ENCODE measurements around the gene ATP1B2.

Gene ATP1B2

DNA sequence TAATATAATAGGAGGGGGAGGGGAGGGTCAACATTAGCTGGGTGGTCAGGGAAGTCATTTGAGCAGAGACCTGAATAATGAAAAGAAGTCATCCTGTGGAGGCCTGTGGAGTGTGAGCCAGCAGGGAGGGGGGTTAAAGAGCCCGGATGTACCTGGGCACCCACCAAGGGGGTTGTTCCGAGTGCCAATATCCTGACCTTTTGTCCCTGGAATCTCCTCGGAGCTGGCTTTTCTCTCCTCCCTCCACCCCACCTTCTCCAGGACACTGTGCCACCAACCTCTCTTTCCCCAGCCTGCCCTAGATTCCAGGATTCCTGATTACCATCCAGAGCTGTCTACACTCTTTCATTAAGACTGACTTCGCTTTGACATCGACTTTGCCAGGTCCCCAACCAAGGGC, 14.6 kb upstream of the ATP1B2 start:
- DNase-seq: no peak

DNA sequence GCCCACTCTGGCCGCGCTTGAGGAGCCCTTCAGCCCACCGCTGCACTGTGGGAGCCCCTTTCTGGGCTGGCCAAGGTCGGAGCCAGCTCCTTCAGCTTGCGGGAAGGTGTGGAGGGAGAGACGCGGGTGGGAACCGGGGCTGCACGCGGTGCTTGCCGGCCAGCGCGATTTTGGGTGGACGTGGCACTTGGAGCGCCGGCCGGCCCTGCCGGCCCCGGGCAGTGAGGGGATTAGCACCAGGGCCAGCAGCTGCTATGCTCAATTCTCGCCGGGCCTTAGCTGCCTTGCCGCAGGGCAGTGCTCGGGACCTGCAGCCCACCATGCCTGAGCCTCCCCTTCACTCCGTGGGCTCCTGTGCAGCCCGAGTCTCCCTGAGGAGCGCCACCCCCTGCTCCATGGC, 9.9 kb upstream of the ATP1B2 start:
- DNase-seq: no peak

DNA sequence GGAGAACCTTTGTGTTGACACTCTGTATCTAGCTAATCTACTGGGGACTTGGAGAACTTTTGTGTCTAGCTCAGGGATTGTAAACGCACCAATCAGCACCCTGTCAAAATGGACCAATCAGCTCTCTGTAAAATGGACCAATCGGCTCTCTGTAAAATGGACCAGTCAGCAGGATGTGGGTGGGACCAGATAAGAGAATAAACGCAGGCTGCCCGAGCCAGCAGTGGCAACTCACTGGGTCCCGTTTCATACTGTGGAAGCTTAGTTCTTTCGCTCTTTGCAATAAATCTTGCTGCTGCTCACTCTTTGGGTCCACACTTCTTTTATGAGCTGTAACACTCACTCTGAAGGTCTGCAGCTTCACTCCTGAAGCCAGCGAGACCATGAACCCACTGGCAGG, 9.1 kb upstream of the ATP1B2 start:
- DNase-seq: peak in 1 of 2 donors; percentile 34

DNA sequence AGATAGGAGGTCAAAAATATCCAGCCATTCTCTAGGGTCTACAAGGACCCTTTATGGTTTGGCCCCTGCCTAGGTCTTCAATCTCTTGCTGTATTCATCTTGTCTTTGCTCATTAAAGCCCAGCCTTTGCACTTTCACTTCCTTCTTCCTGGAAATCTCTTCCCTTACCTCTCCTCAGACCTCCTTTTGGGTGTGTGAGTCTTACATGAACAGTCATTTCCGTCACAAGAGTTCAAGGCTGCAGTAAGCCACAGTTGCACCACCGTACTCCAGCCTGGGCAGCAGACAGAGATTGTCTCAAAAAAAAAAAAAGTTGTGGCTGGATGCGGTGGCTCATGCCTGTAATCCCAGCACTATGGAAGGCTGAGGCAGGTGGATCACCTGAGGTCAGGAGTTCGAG, 6.0 kb upstream of the ATP1B2 start:
- DNase-seq: peak in 1 of 2 donors; percentile 49

DNA sequence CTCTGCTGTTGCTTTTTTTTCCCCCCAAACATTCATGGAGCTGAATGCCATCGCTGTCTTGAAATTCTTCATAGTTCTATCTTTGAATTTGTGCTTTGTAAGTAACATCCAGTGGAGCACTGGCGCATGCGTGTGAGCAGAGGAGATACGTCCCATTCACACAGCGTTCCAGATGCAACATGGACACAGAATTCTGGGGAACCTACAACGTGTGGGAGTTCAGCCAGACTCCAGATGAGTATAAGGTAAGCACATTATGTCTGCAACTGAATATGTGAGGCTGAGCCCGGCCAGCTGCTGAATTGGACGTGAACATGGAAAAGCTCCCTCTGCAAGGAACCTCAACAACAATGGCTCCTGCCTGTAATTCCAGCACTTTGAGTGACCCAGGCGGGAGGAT, 4.3 kb upstream of the ATP1B2 start:
- no peak for DNase-seq

DNA sequence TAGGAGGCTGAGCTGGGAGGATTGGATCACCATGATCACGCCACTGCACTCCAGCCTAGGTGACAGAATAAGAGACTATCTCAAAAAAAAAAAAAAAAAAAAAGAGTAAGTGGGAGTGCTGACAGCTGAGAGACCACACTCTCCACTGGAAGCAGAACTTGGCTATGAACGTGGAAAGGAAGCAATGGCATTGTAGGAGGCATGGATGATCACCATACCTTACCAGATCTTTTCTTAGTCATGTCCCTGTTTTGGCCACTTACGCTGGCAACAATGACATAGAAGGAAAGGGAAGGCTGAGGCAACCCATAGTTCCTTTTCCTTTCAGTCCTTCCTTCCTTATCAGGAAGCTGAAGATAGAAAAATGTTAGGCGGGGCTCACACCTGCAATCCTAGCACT, 3.7 kb upstream of the ATP1B2 start:
- DNase-seq: no peak

- no peak for DNase-seq
Measured at GRCh38 chr17:7651097-7651664, 455 bp downstream of the ATP1B2 start.

- DNase-seq: no peak
Measured at GRCh38 chr17:7651665-7652387, 1.1 kb downstream of the ATP1B2 start.

GRCh38 chr17:7652388-7653356, 1.9 kb downstream of the ATP1B2 start:
- DNase-seq: no peak

DNA sequence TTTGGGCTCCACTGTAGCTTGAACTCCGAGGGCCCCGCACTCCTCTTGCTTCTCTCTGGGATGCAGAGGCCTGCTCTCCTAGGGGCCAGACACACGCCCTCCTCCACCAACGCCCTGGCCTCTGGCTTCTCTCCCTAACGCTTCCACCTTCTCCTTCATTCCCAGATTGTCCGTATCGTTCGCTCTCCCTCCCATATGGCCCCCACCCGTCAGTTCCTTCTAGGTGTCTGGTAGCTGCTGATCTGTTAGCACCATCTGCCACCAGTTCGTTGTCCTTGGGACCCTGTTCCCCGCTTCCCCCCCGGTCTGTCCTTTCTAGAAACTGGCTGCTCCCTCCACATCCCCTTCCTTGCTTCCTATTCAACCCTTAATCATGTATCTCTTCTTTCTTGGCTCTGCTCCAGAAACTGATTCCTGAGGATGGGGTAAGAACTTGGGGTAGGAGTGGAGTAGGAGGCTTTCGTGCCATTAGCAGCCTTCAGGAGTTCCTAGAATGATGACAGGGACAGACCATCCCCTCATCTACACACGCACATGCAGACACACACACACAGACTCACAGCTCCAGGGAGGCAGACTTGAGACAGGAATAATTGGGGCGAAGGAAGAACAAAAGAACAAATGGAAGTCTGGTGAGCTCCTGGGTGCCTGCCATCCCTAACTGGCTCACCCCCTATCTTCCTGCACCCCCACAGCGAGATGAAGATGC, 4.3 kb downstream of the ATP1B2 start:
- DNase-seq: no peak

GRCh38 chr17:7655541-7655840, 4.8 kb downstream of the ATP1B2 start:
- no peak for DNase-seq

GRCh38 chr17:7656958-7657609, 6.4 kb downstream of the ATP1B2 start:
- no peak for DNase-seq

- no peak for DNase-seq
Measured at GRCh38 chr17:7667656-7668406, 17.1 kb downstream of the ATP1B2 start.

DNA sequence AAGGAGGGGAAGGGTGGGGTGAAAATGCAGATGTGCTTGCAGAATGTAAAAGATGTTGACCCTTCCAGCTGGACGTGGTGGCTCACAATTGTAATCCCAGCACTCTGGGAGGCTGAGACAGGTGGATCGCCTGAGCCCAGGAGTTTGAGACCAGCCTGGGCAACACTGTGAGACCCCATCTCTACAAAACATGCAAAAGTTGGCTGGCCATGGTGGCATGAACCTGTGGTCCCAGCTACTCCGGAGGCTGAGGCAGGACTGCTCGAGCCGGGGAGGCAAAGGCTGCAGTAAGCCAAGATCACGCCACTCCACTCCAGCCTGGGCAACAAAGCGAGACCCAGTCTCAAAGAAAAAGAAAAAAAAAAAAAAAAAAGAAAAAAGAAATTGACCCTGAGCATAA, 17.8 kb downstream of the ATP1B2 start:
- no peak for DNase-seq

DNA sequence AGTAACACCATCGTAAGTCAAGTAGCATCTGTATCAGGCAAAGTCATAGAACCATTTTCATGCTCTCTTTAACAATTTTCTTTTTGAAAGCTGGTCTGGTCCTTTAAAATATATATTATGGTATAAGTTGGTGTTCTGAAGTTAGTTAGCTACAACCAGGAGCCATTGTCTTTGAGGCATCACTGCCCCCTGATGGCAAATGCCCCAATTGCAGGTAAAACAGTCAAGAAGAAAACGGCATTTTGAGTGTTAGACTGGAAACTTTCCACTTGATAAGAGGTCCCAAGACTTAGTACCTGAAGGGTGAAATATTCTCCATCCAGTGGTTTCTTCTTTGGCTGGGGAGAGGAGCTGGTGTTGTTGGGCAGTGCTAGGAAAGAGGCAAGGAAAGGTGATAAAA, 22.5 kb downstream of the ATP1B2 start:
- DNase-seq: peak; percentile 33 to 41

GRCh38 chr17:7674934-7675333, 24.2 kb downstream of the ATP1B2 start:
- no peak for DNase-seq

- no peak for DNase-seq
Measured at GRCh38 chr17:7676533-7676932, 25.8 kb downstream of the ATP1B2 start.

- DNase-seq: no peak
Measured at GRCh38 chr17:7677388-7678067, 26.8 kb downstream of the ATP1B2 start.

- peak in 1 of 2 donors; percentile 39 for DNase-seq
Measured at GRCh38 chr17:7684851-7685532, 34.3 kb downstream of the ATP1B2 start.

DNA sequence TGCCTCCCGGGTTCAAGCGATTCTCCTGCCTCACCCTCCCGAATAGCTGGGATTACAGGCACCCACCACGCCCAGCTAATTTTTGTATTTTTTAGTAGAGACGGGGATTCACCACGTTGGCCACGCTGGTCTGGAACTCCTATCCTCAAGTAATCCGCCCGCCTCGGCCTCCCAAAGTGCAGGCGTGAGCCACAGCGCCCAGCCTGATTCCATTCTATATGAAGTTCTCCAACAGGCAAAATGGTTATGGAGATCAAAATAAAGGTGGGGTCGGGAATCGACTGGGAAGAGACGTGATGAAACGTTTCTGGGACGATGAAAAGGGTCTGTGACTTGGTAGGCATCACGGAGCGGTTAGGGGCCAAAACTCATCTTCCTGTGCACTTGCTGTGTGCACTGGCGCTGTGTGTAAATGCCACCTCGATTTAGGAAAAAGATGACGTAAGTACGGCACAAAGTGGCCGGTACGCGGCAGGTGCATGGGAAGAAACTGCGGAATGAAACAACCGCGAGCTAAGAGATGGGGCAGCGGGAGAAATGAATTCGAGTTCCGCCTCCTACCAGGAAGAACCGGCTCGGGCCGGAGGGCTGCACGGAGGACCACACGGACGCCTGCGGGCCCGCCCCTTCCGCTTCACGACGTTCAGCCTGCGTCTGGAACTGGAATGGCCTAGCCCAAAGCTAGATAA, 35.0 kb downstream of the ATP1B2 start:
- peak; percentile 91 for DNase-seq

All from CD4-positive, alpha-beta T cell treated with Interleukin-4 for 1 hour (primary cell).